K562 (cell line): ENCODE data around the gene ZNF837. TPM values are rescaled to one million over a fixed set of nuclear protein-coding genes. Genes with fewer than 3 reads are reported as not detected.

ENCODE experiments used
- CLOCK ChIP-seq: fragments of 250-450 bp; sonication (Bioruptor Pico); IDR thresholded peaks from 2 replicates; pipeline ENCODE4 v1.4.0; 2020; ENCODE audit warnings: mild to moderate bottlenecking, moderate library complexity, borderline replicate concordance
- NKRF ChIP-seq: fragments of 450-650 bp; IDR thresholded peaks from 2 replicates; pipeline ENCODE4 v1.6.1; 2016; ENCODE audit warnings: borderline replicate concordance
- PREB ChIP-seq: sonication (generic); formaldehyde crosslinking; IDR thresholded peaks from 2 replicates; pipeline ENCODE4 v1.8.1; 2023; ENCODE audit warnings: mild to moderate bottlenecking, missing genetic modification reagents
- SFPQ ChIP-seq: fragments of 200-400 bp; formaldehyde crosslinking; IDR thresholded peaks from 2 replicates; pipeline ENCODE4 v1.6.1; 2017; ENCODE audit warnings: mild to moderate bottlenecking, low read depth, low read length, moderate library complexity
- TSC22D4 ChIP-seq: fragments of 450-650 bp; IDR thresholded peaks from 2 replicates; pipeline ENCODE4 v1.6.1; 2016; ENCODE audit warnings: missing genetic modification characterization, missing biosample characterization, control low read depth
- ZC3H4 ChIP-seq: sonication (generic); formaldehyde crosslinking; IDR thresholded peaks from 2 replicates; pipeline ENCODE4 v1.9.0; 2021; ENCODE audit warnings: missing genetic modification reagents, borderline replicate concordance
- ZNF57 ChIP-seq: fragments of 450-650 bp; formaldehyde crosslinking; IDR thresholded peaks from 2 replicates; pipeline ENCODE4 v1.4.0; 2020; ENCODE audit warnings: mild to moderate bottlenecking, moderate library complexity
- ZNF785 ChIP-seq: fragments of 250-450 bp; sonication (Bioruptor Pico); IDR thresholded peaks from 2 replicates; pipeline ENCODE4 v1.4.0; 2020; ENCODE audit warnings: mild to moderate bottlenecking
- polyA plus RNA-seq, 8 experiments: library from polyadenylated mRNA; depleted of rRNA in 4 of 8; stranded (reverse) in 5 of 8; unstranded in 3 of 8; fragments of >200 nt; fragmentation: Nextera tagmentation in 2 of 8; fragmentation: Illumina TruSeq in 1 of 8; extraction: Ambion mirVana in 2 of 8; extraction: Trizol in 1 of 8; gene quantifications; 2 replicates each; pipeline versions ENCODE4 v1.2.1 to v1.2.3, GENCODE V29; 2011 to 2014; ENCODE audit warnings: inconsistent platforms in 1 of 8, missing spikeins in 1 of 8
- total RNA-seq, 7 experiments: library from RNA; depleted of rRNA in 6 of 7; stranded (reverse); fragments of >200 nt in 6 of 7; fragmentation: Illumina TruSeq in 2 of 7; extraction: Trizol in 2 of 7; gene quantifications; 2 replicates each; pipeline versions ENCODE4 v1.2.1 to v1.2.3, GENCODE V29; 2011 to 2021; ENCODE audit warnings: low replicate concordance in 1 of 7
- TF ChIP-seq, protein P1 (sequence below): sonication (generic); formaldehyde crosslinking; IDR thresholded peaks from 2 replicates; pipeline ENCODE4 v1.8.1; 2023; ENCODE audit warnings: missing genetic modification reagents, mild to moderate bottlenecking, borderline replicate concordance
- TF ChIP-seq, protein P2 (sequence below): sonication (generic); formaldehyde crosslinking; IDR thresholded peaks from 2 replicates; pipeline ENCODE4 v1.8.1; 2023; ENCODE audit warnings: mild to moderate bottlenecking, missing genetic modification reagents

The ZNF837 gene
- total and polyA plus RNA-seq, 9 of the 15 experiments (the other 6 are each of a cell fraction or from before 2014, with no cell fraction given), result 0.11 to 2.1 (median 0.57) TPM; not detected in 4

DNA sequence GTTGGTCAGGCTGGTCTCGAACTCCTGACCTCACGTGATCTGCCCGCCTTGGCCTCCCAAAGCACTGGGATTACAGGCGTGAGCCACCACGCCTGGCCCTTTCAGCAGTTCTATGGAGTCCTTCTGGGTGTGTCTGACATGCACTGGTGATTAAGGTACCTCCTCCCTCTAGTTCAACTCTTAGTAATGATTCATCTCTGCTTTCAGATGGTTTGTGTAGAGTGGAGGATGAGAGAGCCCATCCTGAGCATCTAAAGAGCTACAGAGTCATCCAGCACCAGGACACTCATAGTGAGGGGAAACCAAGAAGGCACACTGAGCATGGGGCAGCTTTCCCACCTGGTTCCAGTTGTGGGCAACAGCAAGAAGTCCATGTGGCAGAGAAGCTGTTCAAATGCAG lies 35.8 kb upstream of the ZNF837 start (continued):
- TF ChIP-seq SFPQ, result no peak
- no peak for TF ChIP-seq PREB (CRISPR knock-in tag)
- TF ChIP-seq NKRF, result no peak
- no peak for TF ChIP-seq ZNF785 (CRISPR knock-in tag)
- TF ChIP-seq, protein P1, sequence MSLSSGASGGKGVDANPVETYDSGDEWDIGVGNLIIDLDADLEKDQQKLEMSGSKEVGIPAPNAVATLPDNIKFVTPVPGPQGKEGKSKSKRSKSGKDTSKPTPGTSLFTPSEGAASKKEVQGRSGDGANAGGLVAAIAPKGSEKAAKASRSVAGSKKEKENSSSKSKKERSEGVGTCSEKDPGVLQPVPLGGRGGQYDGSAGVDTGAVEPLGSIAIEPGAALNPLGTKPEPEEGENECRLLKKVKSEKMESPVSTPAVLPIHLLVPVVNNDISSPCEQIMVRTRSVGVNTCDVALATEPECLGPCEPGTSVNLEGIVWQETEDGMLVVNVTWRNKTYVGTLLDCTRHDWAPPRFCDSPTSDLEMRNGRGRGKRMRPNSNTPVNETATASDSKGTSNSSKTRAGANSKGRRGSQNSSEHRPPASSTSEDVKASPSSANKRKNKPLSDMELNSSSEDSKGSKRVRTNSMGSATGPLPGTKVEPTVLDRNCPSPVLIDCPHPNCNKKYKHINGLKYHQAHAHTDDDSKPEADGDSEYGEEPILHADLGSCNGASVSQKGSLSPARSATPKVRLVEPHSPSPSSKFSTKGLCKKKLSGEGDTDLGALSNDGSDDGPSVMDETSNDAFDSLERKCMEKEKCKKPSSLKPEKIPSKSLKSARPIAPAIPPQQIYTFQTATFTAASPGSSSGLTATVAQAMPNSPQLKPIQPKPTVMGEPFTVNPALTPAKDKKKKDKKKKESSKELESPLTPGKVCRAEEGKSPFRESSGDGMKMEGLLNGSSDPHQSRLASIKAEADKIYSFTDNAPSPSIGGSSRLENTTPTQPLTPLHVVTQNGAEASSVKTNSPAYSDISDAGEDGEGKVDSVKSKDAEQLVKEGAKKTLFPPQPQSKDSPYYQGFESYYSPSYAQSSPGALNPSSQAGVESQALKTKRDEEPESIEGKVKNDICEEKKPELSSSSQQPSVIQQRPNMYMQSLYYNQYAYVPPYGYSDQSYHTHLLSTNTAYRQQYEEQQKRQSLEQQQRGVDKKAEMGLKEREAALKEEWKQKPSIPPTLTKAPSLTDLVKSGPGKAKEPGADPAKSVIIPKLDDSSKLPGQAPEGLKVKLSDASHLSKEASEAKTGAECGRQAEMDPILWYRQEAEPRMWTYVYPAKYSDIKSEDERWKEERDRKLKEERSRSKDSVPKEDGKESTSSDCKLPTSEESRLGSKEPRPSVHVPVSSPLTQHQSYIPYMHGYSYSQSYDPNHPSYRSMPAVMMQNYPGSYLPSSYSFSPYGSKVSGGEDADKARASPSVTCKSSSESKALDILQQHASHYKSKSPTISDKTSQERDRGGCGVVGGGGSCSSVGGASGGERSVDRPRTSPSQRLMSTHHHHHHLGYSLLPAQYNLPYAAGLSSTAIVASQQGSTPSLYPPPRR (CRISPR knock-in tag), result no peak
- TF ChIP-seq ZNF57 (CRISPR knock-in tag), result no peak
- TF ChIP-seq, protein P2, sequence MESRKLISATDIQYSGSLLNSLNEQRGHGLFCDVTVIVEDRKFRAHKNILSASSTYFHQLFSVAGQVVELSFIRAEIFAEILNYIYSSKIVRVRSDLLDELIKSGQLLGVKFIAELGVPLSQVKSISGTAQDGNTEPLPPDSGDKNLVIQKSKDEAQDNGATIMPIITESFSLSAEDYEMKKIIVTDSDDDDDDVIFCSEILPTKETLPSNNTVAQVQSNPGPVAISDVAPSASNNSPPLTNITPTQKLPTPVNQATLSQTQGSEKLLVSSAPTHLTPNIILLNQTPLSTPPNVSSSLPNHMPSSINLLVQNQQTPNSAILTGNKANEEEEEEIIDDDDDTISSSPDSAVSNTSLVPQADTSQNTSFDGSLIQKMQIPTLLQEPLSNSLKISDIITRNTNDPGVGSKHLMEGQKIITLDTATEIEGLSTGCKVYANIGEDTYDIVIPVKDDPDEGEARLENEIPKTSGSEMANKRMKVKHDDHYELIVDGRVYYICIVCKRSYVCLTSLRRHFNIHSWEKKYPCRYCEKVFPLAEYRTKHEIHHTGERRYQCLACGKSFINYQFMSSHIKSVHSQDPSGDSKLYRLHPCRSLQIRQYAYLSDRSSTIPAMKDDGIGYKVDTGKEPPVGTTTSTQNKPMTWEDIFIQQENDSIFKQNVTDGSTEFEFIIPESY (CRISPR knock-in tag), result no peak
- TF ChIP-seq ZC3H4 (CRISPR knock-in tag), result no peak
- TF ChIP-seq CLOCK (CRISPR knock-in tag), result no peak
- TF ChIP-seq TSC22D4 (tag), result no peak
